Measurements from ENCODE around the gene GRIN2D.
A peak's percentile ranks its signal among the peaks of the same experiment; 100 is the strongest.

GRCh38 chr19:48424694-48425219 lies 31.3 kb downstream of the GRIN2D start:
- 0 out of 2 replicates have a peak, but pooled peaks have one; percentile 13 for TF ChIP-seq CTCF (IDR thresholded peaks at IDR 0.05)
- peak in 1 of 2 experiments; percentile 43; a peak in 1 of 4 replicates for TF ChIP-seq EP300 (IDR thresholded peaks at IDR 0.05; ENCODE audit: borderline replicate concordance in 1 of 2, low read depth in 1 of 2, low read length in 1 of 2)
- peak; percentile 25; the same call in 1 of the 2 replicates for TF ChIP-seq POLR2AphosphoS5 (IDR thresholded peaks at IDR 0.05; ENCODE audit: low read depth, low read length)
- no peak for TF ChIP-seq EZH2phosphoT487 (IDR thresholded peaks at IDR 0.05; ENCODE audit: borderline replicate concordance, low read depth)
